CD14-positive monocyte (primary cell): Measurements from ENCODE around the gene FNBP1L. TPM values are rescaled to one million over a fixed set of nuclear protein-coding genes. Genes with fewer than 3 reads are reported as not detected.

ENCODE experiments used
- DNase-seq, 3 donors: peaks; one replicate each; pipeline ENCODE4 v3.0.0-alpha.2; 2011 to 2022
- H2AFZ ChIP-seq: 2 replicates; pipeline ENCODE4 v1.6.0; 2012; ENCODE audit warnings: mild to moderate bottlenecking, low read depth, low read length, inconsistent platforms; ENCODE audit not compliant: insufficient read depth, poor library complexity, severe bottlenecking
- H3K27ac ChIP-seq, 2 donors: 1 replicate in 1 of 2; 2 replicates in 1 of 2; pipeline ENCODE4 v1.5.1; 2012 to 2013; ENCODE audit warnings: low read length in 2 of 2, control low read depth in 1 of 2, inconsistent platforms in 1 of 2, low read depth in 1 of 2, mild to moderate bottlenecking in 1 of 2
- H3K27me3 ChIP-seq, 2 donors: one replicate each; pipeline versions ENCODE4 v1.6.0 to v1.6.1; 2011 to 2013; ENCODE audit warnings: low read length in 2 of 2; ENCODE audit not compliant: control insufficient read depth in 2 of 2, insufficient read depth in 2 of 2
- H3K36me3 ChIP-seq, 2 donors: replicated peaks in 1 of 2; 1 replicate in 1 of 2; 2 replicates in 1 of 2; pipeline versions ENCODE4 v1.5.1 to v1.6.1; 2012 to 2013; ENCODE audit warnings: low read length in 2 of 2, control low read depth in 1 of 2, inconsistent platforms in 1 of 2, mild to moderate bottlenecking in 1 of 2; ENCODE audit not compliant: insufficient read depth in 2 of 2, control insufficient read depth in 1 of 2
- H3K4me1 ChIP-seq, 2 donors: 1 replicate in 1 of 2; 2 replicates in 1 of 2; pipeline versions ENCODE4 v1.5.1 to v1.6.1; 2012 to 2013; ENCODE audit warnings: low read length in 2 of 2, control low read depth in 1 of 2, inconsistent platforms in 1 of 2, mild to moderate bottlenecking in 1 of 2, moderate library complexity in 1 of 2; ENCODE audit not compliant: insufficient read depth in 2 of 2, control insufficient read depth in 1 of 2
- H3K4me2 ChIP-seq: replicated peaks from 2 replicates; pipeline ENCODE3; 2012; ENCODE audit warnings: low read length, moderate library complexity, mild to moderate bottlenecking; ENCODE audit not compliant: poor library complexity, severe bottlenecking; ENCODE audit errors: extremely low read depth
- H3K4me3 ChIP-seq, 3 experiments: fragments of 200-600 bp in 1 of 3; sonication (generic) in 1 of 3; replicated peaks in 1 of 3; 1 replicate in 2 of 3; 2 replicates in 1 of 3; pipeline ENCODE4 v1.5.1; 2011 to 2013; ENCODE audit warnings: low read length in 3 of 3, mild to moderate bottlenecking in 3 of 3, control low read depth in 2 of 3, low read depth in 2 of 3, inconsistent platforms in 1 of 3, moderate library complexity in 1 of 3
- H3K79me2 ChIP-seq: 2 replicates; pipeline ENCODE4 v1.6.0; 2012; ENCODE audit warnings: mild to moderate bottlenecking, control low read depth, inconsistent platforms, low read length, moderate library complexity; ENCODE audit not compliant: insufficient read depth
- H3K9ac ChIP-seq: 2 replicates; pipeline ENCODE4 v1.6.0; 2017; ENCODE audit warnings: low read length, mild to moderate bottlenecking; ENCODE audit not compliant: insufficient read depth, poor library complexity, severe bottlenecking
- H3K9me3 ChIP-seq, 2 donors: replicated peaks in 1 of 2; 1 replicate in 1 of 2; 2 replicates in 1 of 2; pipeline versions ENCODE4 v1.5.1 to v1.6.1; 2012 to 2013; ENCODE audit warnings: low read length in 2 of 2, control low read depth in 1 of 2; ENCODE audit not compliant: control insufficient read depth in 1 of 2, insufficient read depth in 1 of 2
- H4K20me1 ChIP-seq: 2 replicates; pipeline ENCODE4 v1.6.0; 2012; ENCODE audit warnings: mild to moderate bottlenecking, low read length, control low read depth, moderate library complexity; ENCODE audit not compliant: insufficient read depth
- H3K27ac Mint-ChIP-seq, 7 donors: one replicate each; pipeline ENCODE4 v1.8.0; 2020; ENCODE audit warnings: mild to moderate bottlenecking in 7 of 7, mixed read lengths in 7 of 7, moderate library complexity in 6 of 7, inconsistent platforms in 2 of 7
- H3K27me3 Mint-ChIP-seq, 3 donors: one replicate each; pipeline ENCODE4 v1.8.0; 2021 to 2022; ENCODE audit warnings: low read depth in 3 of 3, mild to moderate bottlenecking in 3 of 3, mixed read lengths in 3 of 3, moderate library complexity in 3 of 3, inconsistent platforms in 1 of 3
- H3K36me3 Mint-ChIP-seq, 2 donors: one replicate each; pipeline ENCODE4 v1.8.0; 2020; ENCODE audit warnings: mixed read lengths in 2 of 2, inconsistent platforms in 1 of 2, mild to moderate bottlenecking in 1 of 2
- H3K4me1 Mint-ChIP-seq: one replicate; pipeline ENCODE4 v1.8.0; 2020; ENCODE audit warnings: mild to moderate bottlenecking, mixed read lengths
- H3K4me3 Mint-ChIP-seq, 2 donors: one replicate each; pipeline ENCODE4 v1.8.0; 2020; ENCODE audit warnings: mild to moderate bottlenecking in 2 of 2, mixed read lengths in 2 of 2, moderate library complexity in 1 of 2
- H3K9me3 Mint-ChIP-seq, 7 donors: one replicate each; pipeline ENCODE4 v1.8.0; 2020 to 2022; ENCODE audit warnings: mixed read lengths in 7 of 7, mild to moderate bottlenecking in 6 of 7, moderate library complexity in 6 of 7, inconsistent platforms in 2 of 7
- CTCF ChIP-seq: fragments of 200-600 bp; IDR thresholded peaks from one replicate; pipeline ENCODE4 v1.8.0; 2022; ENCODE audit warnings: antibody characterized with exemption, mild to moderate bottlenecking
- WGBS: methylation state at CpG from one replicate; pipeline ENCODE4 v1.1.5; 2013; ENCODE audit warnings: missing lambda C conversion rate; ENCODE audit not compliant: insufficient coverage; 5-methylcytosine and 5-hydroxymethylcytosine counted together
- intact Hi-C, 2 donors: fragments of 100-400 bp; cut with micrococcal nuclease; formaldehyde crosslinking; loops; one replicate each; pipeline versions ENCODE4 v1.15.0 to v1.15.1; 2023
- polyA plus RNA-seq, 3 donors: library from polyadenylated mRNA; depleted of rRNA in 1 of 3; unstranded in 2 of 3; stranded (reverse) in 1 of 3; fragments of 300-500 nt in 2 of 3; fragments of >200 nt in 1 of 3; fragmentation: Illumina TruSeq in 2 of 3; gene quantifications; 1 replicate in 2 of 3; 2 replicates in 1 of 3; pipeline ENCODE4 v1.2.3, GENCODE V29; 2012 to 2021

FNBP1L gene
- polyA plus RNA-seq, 3 donors = 0.15 to 0.32 (median 0.28) TPM

- no peak overlapping the region for H3K9ac ChIP-seq
- no CpG with 5 or more reads among the region's 2 CpGs for WGBS
- no peaks in the 10 kb centered on the region for H4K20me1 ChIP-seq
- H3K36me3 ChIP-seq = no peaks in the 10 kb centered on the region
- Mint-ChIP-seq H3K36me3 (no peaks in the 10 kb centered on the region), H3K27ac (no peak overlapping the region), H3K27me3 (peaks cover 0 to 6% (median 0%) of the 10 kb centered on the region in 3 donors), H3K9me3 (peaks cover 0 to 2% (median 0%) of the 10 kb centered on the region in 7 donors), H3K4me3 (no peak overlapping the region), H3K4me1 (no peaks in the 10 kb centered on the region)
- intact Hi-C loops = no loop called here
- no peaks in the 10 kb centered on the region for H3K27me3 ChIP-seq
- TF ChIP-seq CTCF = no peak
- H3K9me3 ChIP-seq = no peaks in the 10 kb centered on the region
- DNase-seq = no peak
- H2AFZ ChIP-seq = no peak overlapping the region
- H3K27ac ChIP-seq = no peak overlapping the region
- H3K79me2 ChIP-seq = no peaks in the 10 kb centered on the region
- no peaks in the 10 kb centered on the region for H3K4me1 ChIP-seq
- no peak overlapping the region for H3K4me2 ChIP-seq
- H3K4me3 ChIP-seq = no peak overlapping the region
Measured at GRCh38 chr1:93576746-93577145, 128.8 kb downstream of the FNBP1L start.

- WGBS = 96% methylated on average over 17 of the region's 18 CpGs
- no peak overlapping the region for H3K4me3 Mint-ChIP-seq
- intact Hi-C loops = no loop called here
Measured at GRCh38 chr1:93577536-93578432, 129.9 kb downstream of the FNBP1L start.

More at GRCh38 chr1:93577536-93578432, 129.9 kb downstream of the FNBP1L start:
- Histone ChIP-seq H3K4me1 (no peaks in the 10 kb centered on the region), H3K9me3 (no peaks in the 10 kb centered on the region), H3K4me2 (no peak overlapping the region), H3K36me3 (no peaks in the 10 kb centered on the region), H3K4me3 (no peak overlapping the region), H3K79me2 (no peaks in the 10 kb centered on the region), H2AFZ (no peak overlapping the region), H3K9ac (no peak overlapping the region), H3K27me3 (no peaks in the 10 kb centered on the region), H3K27ac (no peak overlapping the region), H4K20me1 (no peaks in the 10 kb centered on the region)
- Mint-ChIP-seq H3K4me1 (no peaks in the 10 kb centered on the region), H3K27me3 (peaks cover 0 to 6% (median 1%) of the 10 kb centered on the region in 3 donors), H3K27ac (peak overlapping the region in 1 of 7 donors; percentile 30), H3K36me3 (no peaks in the 10 kb centered on the region), H3K9me3 (peaks cover 0 to 2% (median 0%) of the 10 kb centered on the region in 7 donors)
- no peak for TF ChIP-seq CTCF
- no peak for DNase-seq
